K562 (cell line): Measurements from ENCODE around the gene DTNB. TPM values are rescaled to one million over a fixed set of nuclear protein-coding genes. Genes with fewer than 3 reads are reported as not detected.

ENCODE experiments used
- ATAC-seq: fragments of 200-7000 bp; cut with Tn5 transposase; 3 replicates; pipeline ENCODE4 v1.9.1; 2020; ENCODE audit warnings: moderate library complexity
- BruUV-seq: library from RNA; stranded (reverse); fragments of 400-500 nt; replicated peaks from 2 replicates; lab custom pipeline; 2021; lab: Mats Ljungman, UMichigan
- CTCF ChIA-PET: fragments of 300-600 bp; formaldehyde crosslinking; extraction: SDS; loops from one replicate; lab custom pipeline; 2021; ENCODE audit warnings: low intra/inter-chr PET ratio; lab: Yijun Ruan, JAX
- POLR2A ChIA-PET: fragments of 300-600, 350-650 bp; sonication (Branson Sonifier 250); formaldehyde crosslinking; extraction: SDS; loops from one replicate; lab custom pipeline; 2021; ENCODE audit warnings: antibody characterized with exemption, inconsistent platforms; lab: Yijun Ruan, JAX
- DNase-seq, 4 experiments: peaks; one replicate each; pipeline versions ENCODE4 v3.0.0 to v3.0.0-alpha.2; 2011 to 2018; ENCODE audit warnings: low spot score in 3 of 4, mixed read lengths in 3 of 4; ENCODE audit errors: extremely low read depth in 1 of 4
- FAIRE-seq: peaks from 2 replicates; lab custom pipeline; 2011; peaks lifted over from hg19 to GRCh38; lab: Jason Lieb, UNC
- H2AFZ ChIP-seq: 2 replicates; pipeline ENCODE4 v1.6.0; 2011; ENCODE audit warnings: low read depth, low read length, control low read depth, inconsistent platforms
- H3K27ac ChIP-seq: fragments of 200-600 bp; 3 replicates; pipeline ENCODE4 v1.8.0; 2011; ENCODE audit warnings: low read depth, mild to moderate bottlenecking, control low read depth, inconsistent platforms, low read length, moderate library complexity, mixed read lengths; ENCODE audit errors: extremely low read depth
- H3K27me3 ChIP-seq, 2 experiments: fragments of 300-600 bp in 1 of 2; 2 replicates in 1 of 2; 3 replicates in 1 of 2; pipeline versions ENCODE4 v1.6.0 to v1.8.0; 2011; ENCODE audit warnings: inconsistent platforms in 2 of 2, low read length in 2 of 2, mild to moderate bottlenecking in 1 of 2, mixed read lengths in 1 of 2, moderate library complexity in 1 of 2; ENCODE audit not compliant: control insufficient read depth in 2 of 2, insufficient read depth in 2 of 2
- H3K36me3 ChIP-seq: fragments of 300-600 bp; 3 replicates; pipeline ENCODE4 v1.8.0; 2011; ENCODE audit warnings: mild to moderate bottlenecking, low read length, inconsistent platforms; ENCODE audit not compliant: control insufficient read depth, insufficient read depth
- H3K4me1 ChIP-seq, 2 experiments: fragments of 200-600 bp in 1 of 2; replicated peaks in 1 of 2; 2 replicates in 1 of 2; 3 replicates in 1 of 2; pipeline versions ENCODE4 v1.5.1 to v1.8.0; 2011; ENCODE audit warnings: inconsistent platforms in 2 of 2, low read length in 2 of 2, mild to moderate bottlenecking in 1 of 2, mixed read lengths in 1 of 2, moderate library complexity in 1 of 2; ENCODE audit not compliant: control insufficient read depth in 2 of 2, insufficient read depth in 2 of 2
- H3K4me2 ChIP-seq: 2 replicates; pipeline ENCODE4 v1.6.1; 2011; ENCODE audit warnings: low read length, control low read depth, inconsistent platforms, mixed read lengths; ENCODE audit not compliant: insufficient read depth
- H3K4me3 ChIP-seq: fragments of 200-600 bp; sonication (generic), shearing (Covaris generic); 2 replicates; pipeline ENCODE4 v1.5.1; 2016; ENCODE audit warnings: control low read depth, inconsistent platforms
- H3K79me2 ChIP-seq: fragments of 200-600 bp; 3 replicates; pipeline ENCODE4 v1.8.0; 2011; ENCODE audit warnings: low read length, inconsistent platforms; ENCODE audit not compliant: control insufficient read depth, insufficient read depth
- H3K9ac ChIP-seq, 2 experiments: 2 replicates each; pipeline versions ENCODE4 v1.6.0 to v1.6.1; 2011; ENCODE audit warnings: low read depth in 2 of 2, low read length in 2 of 2, control low read depth in 1 of 2, inconsistent platforms in 1 of 2, mild to moderate bottlenecking in 1 of 2, mixed read lengths in 1 of 2; ENCODE audit not compliant: insufficient read depth in 1 of 2
- H3K9me1 ChIP-seq: one replicate; pipeline ENCODE4 v1.6.0; 2011; ENCODE audit warnings: inconsistent platforms, mild to moderate bottlenecking, low read length, moderate library complexity; ENCODE audit not compliant: control insufficient read depth, insufficient read depth
- H3K9me3 ChIP-seq: replicated peaks from 2 replicates; pipeline ENCODE4 v1.5.1; 2011; ENCODE audit warnings: low read depth, low read length, inconsistent platforms; ENCODE audit not compliant: control insufficient read depth, insufficient read depth
- H4K20me1 ChIP-seq: replicated peaks from 2 replicates; pipeline ENCODE4 v1.6.1; 2011; ENCODE audit warnings: low read length, inconsistent platforms, mixed read lengths; ENCODE audit not compliant: control insufficient read depth, insufficient read depth
- BCLAF1 ChIP-seq, 2 experiments: fragments of 450-650 bp in 1 of 2; IDR thresholded peaks; 2 replicates each; pipeline ENCODE4 v1.6.1; 2011 to 2017; ENCODE audit warnings: low read depth in 2 of 2, antibody characterized with exemption in 1 of 2, borderline replicate concordance in 1 of 2, low read length in 1 of 2, mild to moderate bottlenecking in 1 of 2, mixed read lengths in 1 of 2; ENCODE audit not compliant: control insufficient read depth in 1 of 2
- CCAR2 ChIP-seq: fragments of 200-400 bp; formaldehyde crosslinking; IDR thresholded peaks from 2 replicates; pipeline ENCODE4 v1.6.1; 2017; ENCODE audit warnings: mild to moderate bottlenecking, low read depth, low read length
- CEBPB ChIP-seq: fragments of 450-650 bp; IDR thresholded peaks from 2 replicates; pipeline ENCODE4 v1.6.1; 2016; ENCODE audit warnings: missing genetic modification characterization, missing compliant biosample characterization
- CREB5 ChIP-seq: fragments of 250-450 bp; sonication (Bioruptor Pico); IDR thresholded peaks from 2 replicates; pipeline ENCODE4 v1.5.0; 2020; ENCODE audit warnings: mild to moderate bottlenecking
- HNRNPL ChIP-seq: fragments of 200-400 bp; formaldehyde crosslinking; IDR thresholded peaks from 2 replicates; pipeline ENCODE4 v1.6.1; 2017; ENCODE audit warnings: low read depth, mild to moderate bottlenecking, low read length
- HOXB6 ChIP-seq: fragments of 250-450 bp; sonication (Bioruptor Pico); IDR thresholded peaks from 2 replicates; pipeline ENCODE4 v1.5.1; 2022; ENCODE audit warnings: mild to moderate bottlenecking, borderline replicate concordance
- MAFF ChIP-seq: IDR thresholded peaks from 2 replicates; pipeline ENCODE4 v1.6.1; 2012; ENCODE audit warnings: low read length, improper control_type of control experiment
- MLX ChIP-seq, 2 experiments: fragments of 450-650 bp in 1 of 2; sonication (generic) in 1 of 2; formaldehyde crosslinking; conservative IDR thresholded peaks; 2 replicates each; pipeline versions ENCODE4 v1.4.0 to v1.8.1; 2020 to 2022; ENCODE audit warnings: mild to moderate bottlenecking in 1 of 2, missing genetic modification reagents in 1 of 2
- NFATC3 ChIP-seq: fragments of 450-650 bp; IDR thresholded peaks from 2 replicates; pipeline ENCODE4 v1.6.1; 2017; ENCODE audit warnings: mild to moderate bottlenecking
- POLR3G ChIP-seq: IDR thresholded peaks from 2 replicates; pipeline ENCODE4 v1.6.1; 2011; ENCODE audit not compliant: insufficient read length, insufficient replicate concordance; ENCODE audit errors: extremely low read depth
- RAD21 ChIP-seq, 2 experiments: fragments of 250-450 bp in 1 of 2; fragments of 450-650 bp in 1 of 2; sonication (Bioruptor Pico) in 1 of 2; formaldehyde crosslinking in 1 of 2; IDR thresholded peaks in 1 of 2; conservative IDR thresholded peaks in 1 of 2; 2 replicates each; pipeline versions ENCODE4 v1.4.0 to v1.8.0; 2020 to 2022; ENCODE audit warnings: mild to moderate bottlenecking in 2 of 2, moderate library complexity in 1 of 2
- RBM17 ChIP-seq: fragments of 200-400 bp; formaldehyde crosslinking; IDR thresholded peaks from 2 replicates; pipeline ENCODE4 v1.6.1; 2017; ENCODE audit warnings: low read depth, mild to moderate bottlenecking, low read length, borderline replicate concordance
- SMC3 ChIP-seq: conservative IDR thresholded peaks from 2 replicates; pipeline ENCODE4 v1.6.1; 2011; ENCODE audit warnings: low read depth, low read length, improper control_type of control experiment; ENCODE audit not compliant: insufficient read depth
- SREBF1 ChIP-seq: fragments of 150-350 bp; IDR thresholded peaks from 2 replicates; pipeline ENCODE4 v1.6.1; 2014; ENCODE audit warnings: antibody characterized with exemption, low read depth, low read length, borderline replicate concordance
- SRF ChIP-seq, 2 experiments: fragments of 250-450, 450-650 bp in 1 of 2; sonication (Bioruptor Pico) in 1 of 2; sonication (generic) in 1 of 2; formaldehyde crosslinking; IDR thresholded peaks; 2 replicates each; pipeline versions ENCODE4 v1.5.0 to v1.5.1; 2020 to 2022; ENCODE audit warnings: mild to moderate bottlenecking in 1 of 2, missing genetic modification reagents in 1 of 2
- SRSF1 ChIP-seq: fragments of 200-400 bp; formaldehyde crosslinking; IDR thresholded peaks from 2 replicates; pipeline ENCODE4 v1.6.1; 2017; ENCODE audit warnings: mild to moderate bottlenecking, low read depth, low read length, moderate library complexity
- TCF3 ChIP-seq: sonication (generic); formaldehyde crosslinking; IDR thresholded peaks from 2 replicates; pipeline ENCODE4 v1.4.0; 2020; ENCODE audit warnings: mild to moderate bottlenecking, missing genetic modification reagents
- ZNF316 ChIP-seq: fragments of 450-650 bp; IDR thresholded peaks from 2 replicates; pipeline ENCODE4 v1.6.1; 2016
- WGBS: fragments of 100-300 bp; shearing (Covaris generic); methylation state at CpG from one replicate; pipeline ENCODE4 v1.1.6; 2016; ENCODE audit warnings: low coverage, mixed read lengths; ENCODE audit not compliant: insufficient coverage; ENCODE audit errors: missing lambda C conversion rate; 5-methylcytosine and 5-hydroxymethylcytosine counted together
- in situ Hi-C: fragments of 300-500 bp; cut with MboI; formaldehyde crosslinking; loops from 4 replicates; pipeline ENCODE4 v1.15.0; 2018; ENCODE audit warnings: inconsistent platforms, mixed read lengths
- intact Hi-C: fragments of 100-400 bp; cut with micrococcal nuclease; formaldehyde crosslinking; loops from 2 replicates; pipeline ENCODE4 v1.14.2; 2022
- polyA plus RNA-seq, 8 experiments: library from polyadenylated mRNA; depleted of rRNA in 4 of 8; stranded (reverse) in 5 of 8; unstranded in 3 of 8; fragments of >200 nt; fragmentation: Nextera tagmentation in 2 of 8; fragmentation: Illumina TruSeq in 1 of 8; extraction: Ambion mirVana in 2 of 8; extraction: Trizol in 1 of 8; gene quantifications; 2 replicates each; pipeline versions ENCODE4 v1.2.1 to v1.2.3, GENCODE V29; 2011 to 2014; ENCODE audit warnings: inconsistent platforms in 1 of 8, missing spikeins in 1 of 8
- total RNA-seq, 7 experiments: library from RNA; depleted of rRNA in 6 of 7; stranded (reverse); fragments of >200 nt in 6 of 7; fragmentation: Illumina TruSeq in 2 of 7; extraction: Trizol in 2 of 7; gene quantifications; 2 replicates each; pipeline versions ENCODE4 v1.2.1 to v1.2.3, GENCODE V29; 2011 to 2021; ENCODE audit warnings: low replicate concordance in 1 of 7

The DTNB gene
- total and polyA plus RNA-seq, 9 of the 15 experiments (the other 6 are each of a cell fraction or from before 2014, with no cell fraction given): 0.18 to 2.0 (median 0.77) TPM; not detected in 2

- H3K27me3 ChIP-seq: peaks cover 9 to 29% of the 10 kb centered on the region in 2 experiments; a peak in 3 of 5 replicates
- H3K27ac ChIP-seq: no peak overlapping the region
- H3K9ac ChIP-seq: no peak overlapping the region
- H3K9me1 ChIP-seq: no peaks in the 10 kb centered on the region
- H4K20me1 ChIP-seq: no peaks in the 10 kb centered on the region; the same call in 1 of the 2 replicates
- H3K9me3 ChIP-seq: no peaks in the 10 kb centered on the region
- H2AFZ ChIP-seq: no peak overlapping the region
- FAIRE-seq (peak; percentile 69), DNase-seq (peak in 3 of 4 experiments; percentile 14 to 24 (median 22)), ATAC-seq (peak; percentile 71; the same call in 2 of the 3 replicates)
- in situ Hi-C loops: no loop called here
- no TSS peak for BruUV-seq
- ChIA-PET POLR2A (no interaction called here), CTCF (interaction anchor here (1.2 to 1.3 kb wide), 2 partner anchors 270 to 592 kb away, joined by 3 read pairs; no protein-coding TSS in a partner anchor)
- no peak overlapping the region for H3K4me3 ChIP-seq
- WGBS: 8% methylated on average over 1 of the region's 1 CpG
- no peaks in the 10 kb centered on the region for H3K36me3 ChIP-seq
- H3K79me2 ChIP-seq: no peaks in the 10 kb centered on the region
- no peaks in the 10 kb centered on the region for H3K4me1 ChIP-seq
- intact Hi-C loops: no loop called here
- H3K4me2 ChIP-seq: no peak overlapping the region
- no peak for TF ChIP-seq MLX (CRISPR knock-in tag; conservative IDR thresholded peaks at IDR 0.05)
- TF ChIP-seq POLR3G: no peak
- TF ChIP-seq TCF3 (CRISPR knock-in tag): no peak
- no peak for TF ChIP-seq ZNF316
- no peak for TF ChIP-seq RBM17
- no peak for TF ChIP-seq SRSF1
- TF ChIP-seq CREB5 (CRISPR knock-in tag): no peak
- TF ChIP-seq NFATC3: no peak
- no peak for TF ChIP-seq SRF (CRISPR knock-in tag; IDR thresholded peaks at IDR 0.05)
- TF ChIP-seq CCAR2: no peak
- no peak for TF ChIP-seq BCLAF1 (IDR thresholded peaks at IDR 0.05; ENCODE audit: borderline replicate concordance in 1 of 2, control insufficient read depth in 1 of 2, low read depth in 2 of 2, low read length in 1 of 2)
- 0 out of 2 replicates have a peak, but pooled peaks have one; percentile 13 for TF ChIP-seq CEBPB (tag)
- TF ChIP-seq MAFF: no peak
- no peak for TF ChIP-seq HOXB6 (CRISPR knock-in tag)
- no peak for TF ChIP-seq SREBF1
- no peak for TF ChIP-seq HNRNPL
- 0 out of 2 replicates have a peak, but pooled peaks have one; percentile 8 for TF ChIP-seq SMC3
- TF ChIP-seq RAD21 (CRISPR knock-in tag; conservative IDR thresholded peaks at IDR 0.05 in 1 of 2, IDR thresholded peaks at IDR 0.05 in 1 of 2): peak; percentile 40 to 60; a peak in 3 of 4 replicates
Measured at GRCh38 chr2:25567406-25567805, 106.0 kb downstream of the DTNB start.
